GM21576 (cell line): ENCODE results near the gene MYEOV.

Source experiments
- ATAC-seq: cut with Tn5 transposase; IDR thresholded peaks from one replicate; pipeline ENCODE4 v1.9.1; 2021; ENCODE audit warnings: mild to moderate bottlenecking, moderate library complexity; ENCODE audit not compliant: unreplicated experiment

Gene MYEOV

DNA sequence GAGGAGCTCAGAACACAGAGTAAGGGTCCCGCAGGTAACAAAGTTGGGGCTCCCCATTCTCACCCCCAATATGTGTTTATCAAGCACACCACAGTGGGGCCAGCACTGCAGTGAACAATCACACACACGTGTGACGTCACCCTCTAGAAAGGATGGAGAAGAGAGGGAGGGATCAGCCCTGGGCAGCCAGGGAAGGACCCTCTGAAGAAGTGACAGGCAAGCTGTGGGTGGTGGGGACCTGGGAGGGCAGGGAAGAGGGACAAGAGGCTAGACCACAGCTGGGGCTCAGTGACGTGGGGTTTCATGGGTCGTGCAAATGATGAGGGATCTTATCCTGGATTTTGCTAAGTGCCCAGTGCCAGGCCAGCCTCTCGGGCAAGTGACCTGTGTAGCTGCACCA, 28.7 kb upstream of the MYEOV start:
- no peak for ATAC-seq

DNA sequence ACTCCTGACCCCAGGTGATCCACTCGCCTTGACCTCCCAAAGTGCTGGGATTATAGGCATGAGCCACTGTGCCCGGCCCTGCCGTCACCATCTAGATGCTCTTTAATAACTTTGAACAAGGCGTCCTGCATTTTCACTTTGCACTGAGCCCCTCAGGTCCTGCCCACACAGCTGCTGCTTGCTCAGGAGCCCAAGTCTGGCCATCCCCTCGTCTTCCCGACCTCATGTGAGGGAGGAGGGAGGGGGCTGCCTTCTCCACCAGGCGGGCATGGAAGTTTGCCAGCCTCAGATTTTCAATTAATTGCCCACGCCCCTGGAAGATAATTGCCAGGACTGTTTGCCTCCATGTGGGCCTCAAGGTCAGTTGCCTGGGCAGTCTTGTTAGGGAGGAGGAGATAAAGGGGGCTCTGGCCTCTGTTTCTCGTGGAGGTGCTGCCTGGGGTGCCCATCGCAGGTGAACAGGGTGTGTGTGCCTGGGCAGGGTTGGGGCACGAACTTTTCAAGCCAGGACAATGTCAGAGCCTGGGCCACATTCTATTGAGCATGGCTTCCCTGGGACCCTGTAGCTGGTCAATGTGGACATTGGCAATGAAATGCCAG, 27.9 kb upstream of the MYEOV start:
- ATAC-seq: no peak

DNA sequence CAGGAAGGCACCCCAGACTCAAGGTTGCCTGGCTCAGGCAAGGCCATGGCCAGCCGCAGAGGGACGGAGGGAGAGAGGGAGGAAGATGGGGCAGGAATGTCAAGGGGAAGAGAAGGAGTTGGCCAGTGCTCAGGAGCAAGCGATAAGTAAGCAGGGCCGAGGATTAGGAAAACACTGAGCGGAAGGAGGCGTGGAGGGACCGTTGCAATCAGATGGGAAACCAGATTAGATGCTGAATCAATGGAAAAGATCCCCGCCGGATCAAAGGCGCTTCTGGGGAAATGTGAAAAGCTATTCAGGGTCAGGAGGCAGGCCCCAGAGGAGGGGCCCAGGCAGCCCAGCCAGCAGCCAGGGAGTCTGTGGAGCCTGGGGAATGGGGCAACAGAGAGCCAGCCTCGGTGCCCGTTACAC, 26.6 kb upstream of the MYEOV start:
- ATAC-seq: no peak

DNA sequence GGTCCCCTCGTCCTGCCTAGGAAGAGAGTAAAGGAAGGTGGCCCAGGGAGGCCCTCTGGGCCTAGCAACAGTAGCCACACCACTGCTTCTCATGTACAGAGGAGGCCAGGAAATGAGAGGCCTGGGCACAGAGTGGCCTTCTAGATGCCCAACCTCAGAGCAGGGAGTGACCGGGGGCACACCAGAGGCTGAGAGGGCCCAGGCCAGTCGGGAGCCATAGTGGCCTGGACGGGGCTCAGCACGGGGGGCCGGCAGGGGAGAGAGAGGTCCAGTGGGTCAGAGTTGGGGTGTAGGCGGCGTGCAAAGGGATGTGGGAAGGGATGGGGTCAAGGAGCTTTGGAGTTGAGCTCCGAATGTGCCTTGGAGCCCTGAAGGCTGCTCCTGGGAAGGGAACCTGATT, 25.0 kb upstream of the MYEOV start:
- ATAC-seq: no peak

DNA sequence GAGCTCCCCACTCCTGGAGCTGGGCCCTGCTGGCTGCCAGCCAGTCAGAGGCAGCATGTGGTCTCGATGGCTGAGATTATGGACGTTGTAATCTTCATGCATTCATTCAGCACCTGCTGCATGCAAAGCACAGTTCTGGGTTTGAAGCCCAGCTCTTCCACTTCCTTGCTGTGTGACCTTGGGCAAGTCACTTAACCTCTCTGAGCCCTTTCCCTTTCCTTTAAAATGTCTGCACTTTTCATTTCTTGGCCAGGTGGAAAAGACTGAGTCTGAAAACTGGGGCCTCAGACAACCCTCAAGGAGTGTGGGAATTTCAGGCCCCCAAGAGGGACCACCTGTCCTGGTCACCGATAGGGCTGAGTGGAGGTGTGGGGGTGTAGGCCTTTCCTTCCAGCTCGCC, 24.6 kb upstream of the MYEOV start:
- no peak for ATAC-seq

DNA sequence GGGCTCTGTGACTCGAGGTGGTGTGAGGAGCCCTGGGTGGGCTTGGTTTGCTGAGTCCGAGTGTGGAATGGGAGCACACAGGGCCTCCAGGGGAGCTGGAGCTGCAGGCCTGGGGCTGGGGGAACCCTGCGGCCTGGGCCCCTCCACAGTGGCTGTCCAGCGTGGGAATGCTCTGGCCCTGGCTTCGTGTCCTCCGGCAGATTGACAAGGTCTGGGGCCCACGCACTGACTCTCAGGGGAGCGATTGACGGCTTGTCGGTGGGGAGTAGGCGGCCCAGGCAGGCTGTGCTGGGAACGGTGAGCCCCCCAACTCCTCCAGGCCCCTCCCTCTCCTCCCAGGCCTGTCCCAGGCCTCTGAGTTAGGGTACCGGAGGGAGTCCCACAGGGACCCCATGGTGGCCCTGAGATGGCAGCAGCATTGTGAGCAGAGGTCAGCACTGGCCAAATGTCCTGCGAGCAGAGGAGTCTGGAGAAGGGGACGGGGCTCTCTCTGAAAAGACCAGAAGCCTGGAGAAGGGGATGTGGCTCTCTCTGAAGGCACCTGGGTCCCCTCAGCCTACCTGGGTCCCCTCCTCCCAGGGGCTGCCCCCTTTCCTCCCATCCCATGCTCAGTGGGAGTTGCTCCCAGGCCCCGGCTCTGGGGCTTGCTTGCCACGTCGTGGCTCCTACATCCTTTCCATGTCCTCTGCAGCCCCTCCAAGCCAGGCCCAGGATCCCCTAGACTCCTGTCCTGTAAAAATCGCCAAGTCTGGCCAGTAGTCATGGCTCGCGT, 23.8 kb upstream of the MYEOV start:
- no peak for ATAC-seq

DNA sequence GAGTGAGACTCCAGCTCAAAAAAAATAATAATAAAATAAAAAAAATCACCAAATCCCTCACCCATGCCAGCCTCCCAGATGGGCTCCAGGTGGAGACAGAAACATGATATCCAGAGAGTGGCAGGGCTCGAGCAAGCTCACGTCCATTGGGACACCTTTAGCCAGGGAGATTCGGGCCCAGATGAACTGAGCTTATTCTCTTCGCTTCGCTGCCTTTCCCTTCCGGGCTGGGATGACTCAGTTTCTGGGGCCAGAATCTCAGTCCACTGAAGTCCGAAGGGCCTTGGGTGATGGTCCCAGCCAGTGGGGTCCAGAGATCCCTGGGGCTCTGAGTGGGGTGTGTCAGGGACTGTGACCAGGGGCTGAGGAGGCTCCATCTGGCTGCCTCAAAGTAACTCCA, 23.0 kb upstream of the MYEOV start:
- ATAC-seq: no peak

DNA sequence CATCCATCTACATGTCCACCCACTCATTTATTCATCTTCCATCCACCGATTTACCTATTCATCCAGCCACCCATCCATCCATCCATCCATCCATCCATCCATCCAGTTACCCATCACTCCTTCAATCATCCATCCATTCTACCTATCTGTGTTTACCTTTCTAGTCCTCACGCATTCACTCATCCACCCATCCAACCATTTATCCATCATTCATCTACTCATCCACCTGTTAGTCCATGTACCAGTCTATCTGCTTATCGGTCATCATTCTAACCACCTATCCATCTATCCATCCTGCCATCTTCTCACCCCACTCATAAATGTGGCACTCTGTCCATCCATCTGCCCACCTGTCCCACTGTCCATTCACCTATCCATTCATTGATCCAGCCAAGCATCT, 21.9 kb upstream of the MYEOV start:
- no peak for ATAC-seq

DNA sequence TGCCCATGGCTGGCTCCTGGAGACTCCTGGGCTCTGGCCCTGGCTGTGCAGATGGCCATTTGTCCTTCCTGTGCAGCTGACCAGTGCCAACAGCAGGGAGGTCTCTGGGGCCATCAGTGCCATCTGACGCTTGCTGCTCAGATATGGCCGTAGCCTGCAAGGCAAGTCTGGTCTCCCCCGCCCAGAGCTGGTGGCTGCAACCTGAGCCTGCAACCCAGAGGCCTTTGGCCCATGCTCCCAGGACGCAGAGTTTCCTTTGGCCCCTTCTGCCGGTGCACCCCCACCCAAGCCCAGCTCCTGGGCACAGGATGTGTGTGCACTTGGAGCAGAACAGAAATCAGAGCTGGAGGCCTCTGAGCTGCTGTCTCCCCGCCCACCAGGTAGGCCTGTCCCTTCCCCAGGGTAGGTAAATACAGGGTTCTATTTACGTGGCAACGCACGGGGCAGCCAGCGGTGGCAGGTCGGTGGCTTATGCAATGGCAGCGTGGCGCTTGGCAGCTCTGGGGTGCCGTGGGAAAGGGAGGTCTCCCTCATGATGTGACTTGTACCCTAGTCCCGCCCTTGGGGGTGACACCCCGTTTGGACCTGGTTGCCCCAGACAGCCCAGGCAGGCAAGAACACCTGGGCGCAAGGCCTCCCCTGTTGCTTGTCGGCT, 21.0 kb upstream of the MYEOV start:
- no peak for ATAC-seq

DNA sequence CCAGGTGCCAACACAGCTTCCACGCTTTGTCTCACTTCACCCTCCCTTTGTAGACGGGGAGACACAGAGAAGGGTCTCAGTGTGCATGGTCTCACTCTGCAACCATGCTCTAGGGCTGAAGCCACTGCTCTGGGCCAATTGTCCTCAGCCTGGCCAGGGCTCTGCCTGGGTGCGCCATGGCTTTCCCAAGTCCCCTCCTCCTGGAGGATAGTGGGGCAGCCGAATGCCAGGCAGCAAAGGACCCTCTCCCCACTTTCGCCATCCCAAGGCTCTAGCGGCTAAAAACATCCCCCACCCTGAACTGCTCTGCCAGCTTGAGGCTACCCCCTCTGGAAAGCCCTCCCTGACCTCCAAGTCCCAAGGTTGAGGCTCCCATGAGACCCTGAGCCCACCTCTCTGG, 20.4 kb upstream of the MYEOV start:
- ATAC-seq: no peak

DNA sequence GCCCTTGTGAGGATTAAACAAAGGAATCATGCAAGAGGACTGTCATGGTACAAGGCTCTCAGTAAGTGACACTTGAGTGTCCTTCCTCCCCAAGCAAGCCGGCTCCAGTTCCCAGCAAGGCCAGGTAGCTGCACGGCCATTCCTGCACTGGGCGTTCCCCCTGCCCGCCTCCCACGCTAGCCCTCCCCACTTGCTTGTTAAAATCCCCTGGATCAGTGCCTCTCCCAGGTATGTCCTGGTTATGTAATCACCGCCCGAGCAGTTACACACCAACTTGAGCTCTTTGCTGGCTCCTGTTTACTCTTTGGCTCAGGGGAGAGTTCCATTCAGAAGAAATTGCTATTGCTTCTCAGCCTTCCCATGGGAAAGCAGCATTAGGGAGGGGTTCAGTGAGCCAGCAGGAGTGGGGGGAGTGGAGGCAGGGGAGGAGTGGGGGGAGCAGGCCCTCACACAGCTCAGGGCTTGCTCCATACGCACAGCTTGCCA, 19.4 kb upstream of the MYEOV start:
- no peak for ATAC-seq

DNA sequence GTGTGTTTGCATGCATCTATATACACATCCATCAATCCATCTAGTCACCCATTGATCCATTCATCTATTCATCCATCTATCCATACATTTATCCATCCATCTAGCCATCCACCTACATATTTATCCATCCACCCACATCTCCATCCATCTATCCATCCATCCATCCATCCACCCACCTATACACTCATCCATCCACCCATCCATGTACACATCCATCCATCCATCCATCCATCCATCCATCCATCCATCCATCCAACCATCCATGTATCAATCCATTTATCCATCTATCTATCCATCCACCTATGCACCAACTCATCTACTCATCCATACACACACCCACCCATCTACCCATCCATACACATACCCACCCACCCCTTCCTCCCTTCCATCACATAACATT, 18.8 kb upstream of the MYEOV start:
- ATAC-seq: no peak

DNA sequence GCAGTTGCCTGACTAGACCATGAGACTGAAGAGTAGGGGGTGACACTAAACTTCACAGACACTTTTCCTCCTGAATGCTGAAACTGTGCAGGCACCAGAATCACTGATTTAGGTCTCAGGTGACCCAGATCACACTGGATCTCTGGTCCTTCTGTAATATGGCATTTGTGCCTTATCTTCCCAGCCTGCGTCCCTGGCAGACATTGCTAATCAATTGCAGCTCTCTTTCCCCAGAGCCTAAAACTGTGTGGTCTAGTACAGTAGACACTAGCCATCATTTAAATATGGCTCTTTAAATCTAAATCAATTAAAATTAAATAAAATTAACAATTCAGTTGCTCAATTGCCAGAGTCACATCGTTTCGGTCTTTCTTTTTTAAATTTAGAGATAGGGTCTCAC, 17.8 kb upstream of the MYEOV start:
- ATAC-seq: no peak

DNA sequence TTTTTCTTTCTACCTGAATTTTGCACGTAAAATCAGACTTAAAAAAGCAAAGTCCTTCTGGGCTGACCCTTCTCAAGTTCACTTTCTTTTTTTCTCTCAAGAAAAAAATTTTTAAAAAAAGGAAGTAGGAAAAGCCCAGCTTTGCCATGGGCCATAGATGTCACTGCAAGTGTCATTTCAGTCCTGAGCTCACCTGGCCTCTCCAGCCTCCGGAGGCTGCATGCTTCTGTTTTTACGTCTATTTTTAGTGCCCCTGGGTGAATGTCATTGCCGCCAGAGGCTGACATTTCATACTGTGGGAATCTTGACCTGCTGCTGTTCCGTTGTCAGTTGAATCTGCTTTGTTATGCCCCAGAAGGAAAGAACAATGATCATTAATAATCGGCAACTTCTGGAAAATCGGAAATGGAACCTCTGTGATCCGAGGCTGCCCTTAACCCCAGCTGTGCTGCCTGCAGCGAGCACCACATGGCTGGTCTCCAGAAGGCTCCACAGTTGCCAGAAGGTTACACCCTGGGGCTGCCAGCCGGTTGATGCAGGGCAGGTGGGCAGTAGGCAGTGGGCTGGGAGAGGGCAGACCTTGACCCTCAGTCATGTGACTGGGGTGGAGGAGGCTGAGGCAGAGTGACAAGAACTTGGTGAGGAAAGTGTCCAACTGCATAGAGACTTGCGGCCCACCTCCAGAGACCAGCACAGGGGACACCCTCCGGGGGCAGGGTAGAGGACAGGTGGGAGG, 16.7 kb upstream of the MYEOV start:
- ATAC-seq: peak; percentile 58

DNA sequence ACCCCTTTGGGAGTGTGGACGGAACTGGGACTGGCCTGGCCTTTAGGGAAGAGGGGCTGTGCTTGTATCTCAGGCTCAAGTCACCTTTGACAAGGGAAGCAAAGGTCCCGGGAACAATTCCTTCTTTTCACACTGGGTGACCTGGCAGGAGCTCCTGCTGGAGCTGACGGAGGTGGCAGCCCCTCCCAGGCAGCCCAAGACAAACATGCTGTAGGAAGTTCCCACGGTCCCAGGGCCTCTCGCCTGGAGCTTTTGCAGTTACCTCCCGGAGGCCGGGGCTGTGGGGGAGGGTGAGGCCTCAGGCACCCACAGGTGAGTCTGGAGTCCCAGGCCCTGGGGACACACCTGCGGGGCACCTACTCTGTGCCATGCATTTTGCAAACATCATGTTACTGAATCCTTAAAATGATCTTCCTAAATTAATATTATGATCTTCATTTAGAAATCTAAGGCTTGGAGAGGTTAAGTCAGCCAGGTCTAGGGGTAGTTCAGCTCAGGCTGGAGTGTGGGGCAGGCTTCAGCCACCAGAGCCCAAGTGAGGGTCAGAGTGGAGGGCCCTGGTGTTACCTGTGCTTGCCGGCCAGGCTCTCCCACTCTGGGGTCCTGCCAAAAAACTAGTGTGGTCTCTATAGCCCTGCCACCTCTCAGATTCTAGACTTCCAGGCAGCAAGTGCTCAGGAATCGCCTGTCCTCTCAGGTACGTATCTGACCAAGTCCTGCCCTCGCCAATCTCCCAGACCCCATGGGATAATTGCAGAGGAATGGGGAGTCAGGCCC, 15.7 kb upstream of the MYEOV start:
- no peak for ATAC-seq

DNA sequence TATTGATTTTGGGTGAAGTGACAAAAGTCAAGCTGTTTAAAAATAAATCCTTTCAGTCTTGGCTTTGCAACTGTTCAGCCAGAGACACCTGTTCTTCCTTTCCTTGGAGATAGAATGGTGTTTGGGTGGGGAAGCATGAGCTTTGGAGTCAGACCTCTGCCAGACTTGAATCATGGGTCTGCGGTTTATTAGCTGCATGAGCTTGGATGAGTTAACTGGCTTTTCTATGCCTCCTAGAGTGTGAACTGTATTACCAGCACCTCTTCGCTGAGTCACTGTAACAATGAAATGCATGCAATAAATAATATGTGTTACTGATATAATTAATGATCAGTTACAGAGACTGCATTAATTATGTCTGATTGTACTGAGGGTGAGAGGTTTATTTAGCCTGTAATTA, 13.5 kb upstream of the MYEOV start:
- ATAC-seq: no peak

DNA sequence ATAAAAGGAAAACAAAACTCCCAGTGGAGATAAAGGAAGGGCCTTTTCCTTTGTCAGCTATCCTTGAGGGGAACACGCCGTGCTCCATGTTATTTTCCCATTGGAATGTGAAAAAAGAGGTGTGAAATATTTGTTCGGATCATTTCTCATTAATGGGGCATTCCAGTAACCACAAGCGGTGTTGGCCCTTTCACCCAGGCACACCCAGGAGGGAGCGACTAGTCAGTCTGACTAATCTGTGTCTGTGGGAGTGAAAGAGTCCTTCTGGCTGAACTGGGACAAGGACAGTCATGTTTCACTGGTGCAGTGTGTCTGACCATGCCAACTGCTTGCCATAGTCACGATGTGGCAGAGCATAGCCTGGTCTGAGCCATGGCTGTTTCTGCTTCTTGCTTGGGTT, 13.0 kb upstream of the MYEOV start:
- ATAC-seq: no peak

DNA sequence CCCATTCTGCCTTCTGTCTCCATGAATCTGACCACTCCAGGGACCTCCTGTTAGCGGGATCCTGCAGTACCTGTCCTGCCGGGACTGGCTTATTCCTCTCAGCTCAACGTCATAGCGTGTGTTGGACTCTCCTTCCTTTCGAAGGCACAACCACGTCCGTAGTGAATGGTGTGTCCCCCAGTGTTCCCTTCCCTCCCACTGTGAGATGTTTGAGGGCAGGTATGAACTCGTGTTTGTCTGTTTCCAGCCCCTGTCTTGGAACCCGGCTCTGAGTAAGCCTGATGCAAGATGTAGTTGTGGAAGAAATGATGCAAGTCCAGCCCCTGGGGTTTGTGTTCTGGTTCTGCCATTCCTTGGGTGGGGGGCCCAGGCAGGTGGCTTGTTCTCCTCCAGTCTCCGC, 10.5 kb upstream of the MYEOV start:
- no peak for ATAC-seq

DNA sequence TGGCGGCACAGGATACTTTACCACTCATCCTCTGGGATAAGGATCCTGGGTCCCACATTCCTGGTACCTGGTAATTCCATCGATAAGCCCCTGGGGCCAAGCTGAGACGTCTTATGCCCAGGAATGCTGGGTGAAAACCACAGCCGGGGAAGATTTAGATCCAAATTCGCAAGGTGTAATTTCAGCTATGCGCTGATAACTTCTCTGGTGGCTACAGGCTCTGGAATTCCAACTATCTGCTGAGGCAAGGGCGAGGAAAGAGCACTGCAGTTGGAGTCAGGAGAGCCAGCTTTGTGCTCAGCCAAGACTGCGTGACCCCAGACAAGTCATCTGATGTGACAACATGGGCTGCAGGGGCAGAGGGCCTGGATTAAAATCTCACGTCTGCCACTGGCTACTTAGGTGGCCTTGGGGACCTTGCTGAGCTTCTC, 9.9 kb upstream of the MYEOV start:
- no peak for ATAC-seq

DNA sequence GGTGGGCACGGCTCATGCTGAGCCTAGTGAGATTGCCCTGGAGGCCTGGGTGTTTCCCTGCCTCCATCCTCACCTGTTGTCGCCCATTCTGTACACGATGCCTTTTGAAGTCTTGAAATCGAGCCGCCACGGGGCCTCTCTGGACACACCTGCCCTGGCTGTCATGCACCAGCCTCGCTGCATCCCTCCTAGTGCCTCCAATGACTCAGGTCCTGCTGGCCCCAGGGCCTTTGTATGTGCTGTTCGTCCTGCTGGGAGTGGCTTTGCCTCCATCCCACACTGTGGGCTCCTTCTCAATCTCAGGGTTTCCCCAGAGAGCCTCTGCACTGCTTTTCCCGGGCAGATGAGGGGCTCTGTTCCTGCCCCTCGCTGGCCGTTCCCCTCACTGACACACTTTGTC, 8.9 kb upstream of the MYEOV start:
- no peak for ATAC-seq

DNA sequence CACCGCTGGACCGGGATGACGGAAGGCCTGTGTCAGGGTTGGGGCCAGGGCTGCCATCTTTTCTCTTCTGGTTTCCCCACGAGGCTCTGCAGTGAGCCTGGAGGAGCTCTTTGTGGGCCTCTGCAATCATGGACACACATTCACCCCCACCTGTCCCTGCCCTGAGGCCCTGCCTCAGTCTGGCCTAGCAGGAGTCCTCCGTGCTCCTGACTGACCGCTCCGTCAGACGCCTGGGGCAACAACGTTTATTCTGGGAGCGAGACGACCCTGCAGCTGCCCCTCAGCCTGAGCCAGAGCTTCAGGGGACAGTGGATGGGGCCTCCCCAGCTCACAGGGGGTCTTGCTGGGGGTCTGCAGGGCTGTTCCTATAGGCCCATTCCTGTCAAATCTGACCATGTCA, 8.2 kb upstream of the MYEOV start:
- no peak for ATAC-seq
